PC-3 (cell line): ENCODE results near the gene CNST.

ENCODE experiments used
- CTCF ChIP-seq: fragments of 300-600 bp; sonication (generic); conservative IDR thresholded peaks from 2 replicates; pipeline ENCODE4 v1.5.1; 2017; ENCODE audit warnings: antibody characterized with exemption, low read depth, mild to moderate bottlenecking, low read length
- EZH2 ChIP-seq: fragments of 300-600 bp; sonication (generic); IDR thresholded peaks from one replicate; pipeline ENCODE4 v1.6.1; 2017; ENCODE audit warnings: antibody characterized with exemption, mild to moderate bottlenecking, low read length; ENCODE audit not compliant: unreplicated experiment

- TF ChIP-seq CTCF, result no peak
- no peak for TF ChIP-seq EZH2
Measured at GRCh38 chr1:246591958-246592357, 25.7 kb downstream of the CNST start.
